ENCODE results near the gene OOSP4B. TPM values are rescaled to one million over a fixed set of nuclear protein-coding genes. Genes with fewer than 3 reads are reported as not detected.
"Not testable (repeated sequence)": the region's sequence is repeated elsewhere in the genome, so short reads cannot be mapped to it uniquely, and the experiment has no call there.

OOSP4B gene
- total and polyA plus RNA-seq, 2 donors (not counting 1 experiment from before 2014, with no cell fraction given): not detected

- Histone ChIP-seq H3K4me2 (replicated peaks; ENCODE audit: low read depth, low read length, poor library complexity, severe bottlenecking) (no peak overlapping the region), H3K79me2 (ENCODE audit: control insufficient read depth, insufficient read depth, low read length) (no peaks in the 10 kb centered on the region), H3K36me3 (replicated peaks in 1 of 2; ENCODE audit: control extremely low read depth in 1 of 2, control insufficient read depth in 1 of 2, extremely low read depth in 1 of 2, insufficient read depth in 2 of 2, low read length in 1 of 2) (no peaks in the 10 kb centered on the region), H3K27ac (ENCODE audit: low read length in 2 of 2) (no peak overlapping the region), H4K20me1 (ENCODE audit: control insufficient read depth, insufficient read depth, low read length, poor library complexity, severe bottlenecking) (no peaks in the 10 kb centered on the region), H3K4me1 (ENCODE audit: control insufficient read depth in 2 of 2, insufficient read depth in 2 of 2, low read length in 2 of 2) (no peaks in the 10 kb centered on the region), H3K4me3 (ENCODE audit: control extremely low read depth in 1 of 5, extremely low read depth in 1 of 5, insufficient read depth in 1 of 5, low read depth in 2 of 5, low read length in 4 of 5) (no peak overlapping the region), H3K27me3 (replicated peaks in 1 of 4; ENCODE audit: control extremely low read depth in 1 of 4, control insufficient read depth in 3 of 4, insufficient read depth in 4 of 4, low read length in 3 of 4) (no peaks in the 10 kb centered on the region), H3K9me3 (ENCODE audit: control extremely low read depth in 1 of 3, control insufficient read depth in 2 of 3, insufficient read depth in 1 of 3, low read length in 2 of 3) (no peaks in the 10 kb centered on the region), H3K9ac (ENCODE audit: low read length) (no peak overlapping the region), H2AFZ (ENCODE audit: insufficient read depth, low read depth, low read length, poor library complexity, severe bottlenecking) (no peak overlapping the region)
- no peak overlapping the region for H3K27ac Mint-ChIP-seq
- H3K4me1 Mint-ChIP-seq: peaks cover 1% of the 10 kb centered on the region
- no peak overlapping the region for H3K4me3 Mint-ChIP-seq
- intact Hi-C loops (cut with micrococcal nuclease): no loop called here
- no CpG with 5 or more reads among the region's 4 CpGs for WGBS (ENCODE audit: insufficient coverage)
- H3K9me3 Mint-ChIP-seq (ENCODE audit: insufficient read depth): no peaks in the 10 kb centered on the region
- ATAC-seq (ENCODE audit: low read depth) (no peak), DNase-seq (no peak)
- ChIA-PET POLR2A (no interaction called here), CTCF (no interaction called here)
- TF ChIP-seq EZH2 (IDR thresholded peaks at IDR 0.05; ENCODE audit: borderline replicate concordance, insufficient read depth, low read depth, low read length, poor library complexity, severe bottlenecking): no peak
- TF ChIP-seq, protein P1, sequence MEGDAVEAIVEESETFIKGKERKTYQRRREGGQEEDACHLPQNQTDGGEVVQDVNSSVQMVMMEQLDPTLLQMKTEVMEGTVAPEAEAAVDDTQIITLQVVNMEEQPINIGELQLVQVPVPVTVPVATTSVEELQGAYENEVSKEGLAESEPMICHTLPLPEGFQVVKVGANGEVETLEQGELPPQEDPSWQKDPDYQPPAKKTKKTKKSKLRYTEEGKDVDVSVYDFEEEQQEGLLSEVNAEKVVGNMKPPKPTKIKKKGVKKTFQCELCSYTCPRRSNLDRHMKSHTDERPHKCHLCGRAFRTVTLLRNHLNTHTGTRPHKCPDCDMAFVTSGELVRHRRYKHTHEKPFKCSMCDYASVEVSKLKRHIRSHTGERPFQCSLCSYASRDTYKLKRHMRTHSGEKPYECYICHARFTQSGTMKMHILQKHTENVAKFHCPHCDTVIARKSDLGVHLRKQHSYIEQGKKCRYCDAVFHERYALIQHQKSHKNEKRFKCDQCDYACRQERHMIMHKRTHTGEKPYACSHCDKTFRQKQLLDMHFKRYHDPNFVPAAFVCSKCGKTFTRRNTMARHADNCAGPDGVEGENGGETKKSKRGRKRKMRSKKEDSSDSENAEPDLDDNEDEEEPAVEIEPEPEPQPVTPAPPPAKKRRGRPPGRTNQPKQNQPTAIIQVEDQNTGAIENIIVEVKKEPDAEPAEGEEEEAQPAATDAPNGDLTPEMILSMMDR (IDR thresholded peaks at IDR 0.05): no peak
- peaks cover 17% of the 10 kb centered on the region for H3K27me3 Mint-ChIP-seq
Measured at GRCh38 chr11:59981106-59981770, 35.7 kb upstream of the OOSP4B start.

GRCh38 chr11:59982037-59982436, 34.9 kb upstream of the OOSP4B start:
- H3K4me3 Mint-ChIP-seq; POLR2A ChIA-PET; H3K4me3 ChIP-seq (ENCODE audit: control extremely low read depth in 1 of 5, extremely low read depth in 1 of 5, insufficient read depth in 1 of 5, low read depth in 2 of 5, low read length in 4 of 5); H3K27ac ChIP-seq (ENCODE audit: low read length in 2 of 2); CTCF ChIA-PET; H3K4me1 ChIP-seq (ENCODE audit: control insufficient read depth in 2 of 2, insufficient read depth in 2 of 2, low read length in 2 of 2); H4K20me1 ChIP-seq (ENCODE audit: control insufficient read depth, insufficient read depth, low read length, poor library complexity, severe bottlenecking); H3K4me1 Mint-ChIP-seq; H3K9me3 ChIP-seq (ENCODE audit: control extremely low read depth in 1 of 3, control insufficient read depth in 2 of 3, insufficient read depth in 1 of 3, low read length in 2 of 3); ATAC-seq (ENCODE audit: low read depth); DNase-seq; H3K79me2 ChIP-seq (ENCODE audit: control insufficient read depth, insufficient read depth, low read length); intact Hi-C loops (cut with micrococcal nuclease); H3K4me2 ChIP-seq (replicated peaks; ENCODE audit: low read depth, low read length, poor library complexity, severe bottlenecking); H3K36me3 ChIP-seq (replicated peaks in 1 of 2; ENCODE audit: control extremely low read depth in 1 of 2, control insufficient read depth in 1 of 2, extremely low read depth in 1 of 2, insufficient read depth in 2 of 2, low read length in 1 of 2); H3K9ac ChIP-seq (ENCODE audit: low read length); H3K27ac Mint-ChIP-seq; H3K27me3 ChIP-seq (replicated peaks in 1 of 4; ENCODE audit: control extremely low read depth in 1 of 4, control insufficient read depth in 3 of 4, insufficient read depth in 4 of 4, low read length in 3 of 4); H3K9me3 Mint-ChIP-seq (ENCODE audit: insufficient read depth); H2AFZ ChIP-seq (ENCODE audit: insufficient read depth, low read depth, low read length, poor library complexity, severe bottlenecking): not testable (repeated sequence)
- 40% methylated on average over 1 of the region's 4 CpGs for WGBS (ENCODE audit: insufficient coverage)
- peaks cover 17% of the 10 kb centered on the region for H3K27me3 Mint-ChIP-seq

Measured in B cell (primary cell).